K562 (cell line): ENCODE data around the gene MAGI2.

Experiments
- CREB3 ChIP-seq: fragments of 450-650 bp; conservative IDR thresholded peaks from 2 replicates; pipeline ENCODE4 v1.6.1; 2016; ENCODE audit warnings: missing genetic modification characterization, low read depth, mild to moderate bottlenecking, missing compliant biosample characterization, moderate library complexity
- MAZ ChIP-seq, 2 experiments: fragments of 450-650 bp in 1 of 2; sonication (generic) in 1 of 2; formaldehyde crosslinking; IDR thresholded peaks in 1 of 2; conservative IDR thresholded peaks in 1 of 2; 2 replicates each; pipeline versions ENCODE4 v1.4.0 to v1.5.0; 2020; ENCODE audit warnings: mild to moderate bottlenecking in 1 of 2, missing genetic modification reagents in 1 of 2
- MNT ChIP-seq, 2 experiments: fragments of 450-650 bp; conservative IDR thresholded peaks; 2 replicates each; pipeline ENCODE4 v1.6.1; 2017; ENCODE audit warnings: mild to moderate bottlenecking in 2 of 2, moderate library complexity in 2 of 2
- RAD21 ChIP-seq, 2 experiments: fragments of 250-450 bp in 1 of 2; fragments of 450-650 bp in 1 of 2; sonication (Bioruptor Pico) in 1 of 2; formaldehyde crosslinking in 1 of 2; IDR thresholded peaks in 1 of 2; conservative IDR thresholded peaks in 1 of 2; 2 replicates each; pipeline versions ENCODE4 v1.4.0 to v1.8.0; 2020 to 2022; ENCODE audit warnings: mild to moderate bottlenecking in 2 of 2, moderate library complexity in 1 of 2
- STAT5A ChIP-seq: IDR thresholded peaks from 2 replicates; pipeline ENCODE4 v1.6.1; 2012; ENCODE audit warnings: low read length, inconsistent platforms, borderline replicate concordance
- ZBTB49 ChIP-seq: sonication (generic); formaldehyde crosslinking; IDR thresholded peaks from 2 replicates; pipeline ENCODE4 v1.8.0; 2022; ENCODE audit warnings: missing genetic modification reagents, mild to moderate bottlenecking, borderline replicate concordance
- ZNF121 ChIP-seq: sonication (generic); formaldehyde crosslinking; conservative IDR thresholded peaks from 2 replicates; pipeline ENCODE4 v1.8.0; 2022; ENCODE audit warnings: missing genetic modification reagents
- TF ChIP-seq, protein P1 (sequence below), 2 experiments: fragments of 450-650 bp; IDR thresholded peaks; 2 replicates each; pipeline ENCODE4 v1.6.1; 2018; ENCODE audit warnings: mild to moderate bottlenecking in 2 of 2, low read depth in 1 of 2; ENCODE audit not compliant: partially characterized antibody in 2 of 2

GRCh38 chr7:79453558-79454360 is at the start of gene MAGI2:
- TF ChIP-seq STAT5A (no peak), ZNF121 (no peak), ZBTB49 (CRISPR knock-in tag) (no peak), MAZ (CRISPR knock-in tag; conservative IDR thresholded peaks at IDR 0.05 in 1 of 2, IDR thresholded peaks at IDR 0.05 in 1 of 2) (no peak), RAD21 (CRISPR knock-in tag; conservative IDR thresholded peaks at IDR 0.05 in 1 of 2, IDR thresholded peaks at IDR 0.05 in 1 of 2) (no peak), MNT (conservative IDR thresholded peaks at IDR 0.05) (no peak), CREB3 (tag) (no peak)
- TF ChIP-seq, protein P1, sequence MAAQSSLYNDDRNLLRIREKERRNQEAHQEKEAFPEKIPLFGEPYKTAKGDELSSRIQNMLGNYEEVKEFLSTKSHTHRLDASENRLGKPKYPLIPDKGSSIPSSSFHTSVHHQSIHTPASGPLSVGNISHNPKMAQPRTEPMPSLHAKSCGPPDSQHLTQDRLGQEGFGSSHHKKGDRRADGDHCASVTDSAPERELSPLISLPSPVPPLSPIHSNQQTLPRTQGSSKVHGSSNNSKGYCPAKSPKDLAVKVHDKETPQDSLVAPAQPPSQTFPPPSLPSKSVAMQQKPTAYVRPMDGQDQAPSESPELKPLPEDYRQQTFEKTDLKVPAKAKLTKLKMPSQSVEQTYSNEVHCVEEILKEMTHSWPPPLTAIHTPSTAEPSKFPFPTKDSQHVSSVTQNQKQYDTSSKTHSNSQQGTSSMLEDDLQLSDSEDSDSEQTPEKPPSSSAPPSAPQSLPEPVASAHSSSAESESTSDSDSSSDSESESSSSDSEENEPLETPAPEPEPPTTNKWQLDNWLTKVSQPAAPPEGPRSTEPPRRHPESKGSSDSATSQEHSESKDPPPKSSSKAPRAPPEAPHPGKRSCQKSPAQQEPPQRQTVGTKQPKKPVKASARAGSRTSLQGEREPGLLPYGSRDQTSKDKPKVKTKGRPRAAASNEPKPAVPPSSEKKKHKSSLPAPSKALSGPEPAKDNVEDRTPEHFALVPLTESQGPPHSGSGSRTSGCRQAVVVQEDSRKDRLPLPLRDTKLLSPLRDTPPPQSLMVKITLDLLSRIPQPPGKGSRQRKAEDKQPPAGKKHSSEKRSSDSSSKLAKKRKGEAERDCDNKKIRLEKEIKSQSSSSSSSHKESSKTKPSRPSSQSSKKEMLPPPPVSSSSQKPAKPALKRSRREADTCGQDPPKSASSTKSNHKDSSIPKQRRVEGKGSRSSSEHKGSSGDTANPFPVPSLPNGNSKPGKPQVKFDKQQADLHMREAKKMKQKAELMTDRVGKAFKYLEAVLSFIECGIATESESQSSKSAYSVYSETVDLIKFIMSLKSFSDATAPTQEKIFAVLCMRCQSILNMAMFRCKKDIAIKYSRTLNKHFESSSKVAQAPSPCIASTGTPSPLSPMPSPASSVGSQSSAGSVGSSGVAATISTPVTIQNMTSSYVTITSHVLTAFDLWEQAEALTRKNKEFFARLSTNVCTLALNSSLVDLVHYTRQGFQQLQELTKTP (IDR thresholded peaks at IDR 0.05; ENCODE audit: low read depth in 1 of 2, partially characterized antibody in 2 of 2) = no peak
